NCI-H748 (cell line): ENCODE measurements around the gene OBI1.

ENCODE experiments used
- DNase-seq: peaks from one replicate; lab custom pipeline; 2025; ENCODE audit not compliant: unreplicated experiment; lab: John Stamatoyannopoulos, UW

OBI1 gene, protein sequence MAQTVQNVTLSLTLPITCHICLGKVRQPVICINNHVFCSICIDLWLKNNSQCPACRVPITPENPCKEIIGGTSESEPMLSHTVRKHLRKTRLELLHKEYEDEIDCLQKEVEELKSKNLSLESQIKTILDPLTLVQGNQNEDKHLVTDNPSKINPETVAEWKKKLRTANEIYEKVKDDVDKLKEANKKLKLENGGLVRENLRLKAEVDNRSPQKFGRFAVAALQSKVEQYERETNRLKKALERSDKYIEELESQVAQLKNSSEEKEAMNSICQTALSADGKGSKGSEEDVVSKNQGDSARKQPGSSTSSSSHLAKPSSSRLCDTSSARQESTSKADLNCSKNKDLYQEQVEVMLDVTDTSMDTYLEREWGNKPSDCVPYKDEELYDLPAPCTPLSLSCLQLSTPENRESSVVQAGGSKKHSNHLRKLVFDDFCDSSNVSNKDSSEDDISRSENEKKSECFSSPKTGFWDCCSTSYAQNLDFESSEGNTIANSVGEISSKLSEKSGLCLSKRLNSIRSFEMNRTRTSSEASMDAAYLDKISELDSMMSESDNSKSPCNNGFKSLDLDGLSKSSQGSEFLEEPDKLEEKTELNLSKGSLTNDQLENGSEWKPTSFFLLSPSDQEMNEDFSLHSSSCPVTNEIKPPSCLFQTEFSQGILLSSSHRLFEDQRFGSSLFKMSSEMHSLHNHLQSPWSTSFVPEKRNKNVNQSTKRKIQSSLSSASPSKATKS

DNA sequence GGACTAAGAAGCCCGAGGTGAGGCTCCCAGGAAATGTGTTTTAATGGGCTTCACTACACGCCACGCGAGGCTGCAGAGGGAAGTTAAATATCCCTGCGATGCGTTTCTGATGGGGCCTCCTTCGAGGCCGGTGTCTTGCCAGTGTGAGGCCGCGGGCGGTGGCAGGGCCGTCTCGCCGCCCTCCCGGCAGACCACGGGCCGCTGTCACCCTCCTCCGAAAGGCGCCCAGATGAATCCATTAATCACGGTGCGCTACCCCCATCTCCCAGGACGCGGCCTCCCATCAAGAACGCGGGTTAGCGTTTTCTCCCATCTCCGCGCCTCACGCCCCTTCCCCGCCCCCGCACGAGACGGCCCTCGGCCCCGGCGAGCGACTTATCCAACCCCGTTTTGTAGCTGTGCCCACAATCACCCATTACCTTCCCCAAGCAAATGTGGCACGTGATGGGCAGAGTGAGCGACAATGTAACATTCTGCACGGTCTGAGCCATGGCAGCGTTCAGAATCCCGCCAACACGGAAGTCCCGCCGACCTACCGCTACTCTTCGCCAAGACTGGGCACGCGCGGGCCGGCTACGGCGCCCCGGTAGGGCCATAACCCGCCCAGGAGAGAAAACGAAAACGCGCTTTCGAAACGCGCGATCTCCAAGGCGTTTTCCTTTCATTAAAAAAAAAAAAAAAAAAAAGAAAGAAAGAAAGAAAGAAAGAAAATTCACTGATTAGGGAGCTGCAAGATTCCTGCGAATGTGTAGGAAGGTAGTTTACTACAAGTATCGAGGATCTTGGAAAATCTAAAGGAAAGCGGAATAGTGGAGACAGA is at the start of gene OBI1:
Gene OBI1, minus strand, starts transcription at position 526 of the 820 bp plus-strand sequence. Its CDS starts 35 bp downstream, at position 491.
- peak; percentile 96 for DNase-seq

DNA sequence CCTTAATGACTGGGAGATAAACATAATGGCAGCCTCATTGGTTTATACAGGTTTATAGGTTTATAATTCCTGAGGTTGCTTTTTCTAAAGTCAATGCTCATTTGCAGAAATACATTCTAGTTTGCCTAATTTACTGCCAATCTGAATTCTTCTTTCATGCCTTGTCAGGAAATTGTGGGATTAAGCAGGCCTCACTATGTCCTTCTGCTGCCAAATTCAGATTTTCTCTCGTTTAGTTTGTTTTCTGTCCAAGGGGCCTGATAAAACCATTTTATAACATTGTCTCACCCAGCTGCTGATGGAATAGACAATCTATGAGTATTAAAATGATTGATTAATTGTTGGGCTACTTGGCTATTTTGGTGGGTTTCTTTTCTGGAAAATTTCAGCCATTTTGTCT is 42.4 kb upstream of the OBI1 start:
- no peak for DNase-seq

DNA sequence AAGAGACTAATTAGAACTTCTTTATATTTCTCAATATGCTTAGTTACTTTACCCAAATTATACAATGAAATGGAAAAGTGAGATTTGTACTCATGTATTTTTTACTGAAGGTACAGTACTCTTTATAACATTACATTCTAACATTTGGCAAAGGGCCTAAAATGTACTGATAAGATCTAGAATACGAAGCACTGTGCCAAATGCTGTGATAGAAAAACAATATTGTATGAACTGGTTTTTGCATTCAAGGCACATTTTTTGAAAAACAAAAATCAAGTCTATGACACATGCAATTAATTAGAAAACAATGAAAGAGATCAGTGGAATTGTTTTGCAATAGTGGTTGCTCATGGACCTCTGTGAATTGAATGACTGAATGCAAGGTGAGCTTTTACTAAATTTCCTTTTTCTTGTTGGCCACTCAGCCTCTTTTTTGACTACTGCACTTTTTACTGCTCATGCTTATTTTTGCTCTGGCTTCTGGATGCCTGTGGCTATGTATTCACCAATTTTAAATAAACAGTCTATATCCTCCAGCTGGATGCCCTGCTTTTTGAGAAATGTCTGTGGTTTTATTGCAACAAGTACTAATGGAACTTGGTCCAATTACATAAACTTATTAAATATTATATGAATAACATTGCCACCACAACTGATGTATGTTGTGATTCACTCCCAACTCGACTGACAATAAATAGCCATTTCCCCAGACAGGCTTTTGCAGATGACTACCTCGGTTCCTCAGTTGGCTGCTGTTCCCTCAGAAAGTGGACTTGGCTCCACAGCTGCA is 41.4 kb upstream of the OBI1 start:
- DNase-seq, result no peak

DNA sequence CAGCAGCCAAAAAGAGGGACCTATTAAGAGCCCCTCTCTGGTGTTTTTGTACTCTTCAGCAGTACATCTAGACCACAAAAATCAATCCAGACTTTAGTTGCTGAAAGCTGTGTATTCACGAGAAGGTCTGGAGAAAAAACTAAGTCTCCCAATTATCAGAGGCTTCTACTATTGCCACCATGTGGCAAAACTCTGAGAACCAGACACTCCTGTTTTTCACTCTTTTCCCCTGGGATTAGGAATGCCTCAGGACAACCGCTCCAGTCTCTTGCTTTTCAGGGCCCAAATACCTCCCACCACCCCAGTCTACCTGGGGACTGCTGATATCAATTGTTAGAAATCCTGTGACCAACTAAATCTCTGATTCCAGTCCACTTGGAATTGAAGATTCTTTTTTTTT is 30.1 kb upstream of the OBI1 start:
- DNase-seq, result no peak

DNA sequence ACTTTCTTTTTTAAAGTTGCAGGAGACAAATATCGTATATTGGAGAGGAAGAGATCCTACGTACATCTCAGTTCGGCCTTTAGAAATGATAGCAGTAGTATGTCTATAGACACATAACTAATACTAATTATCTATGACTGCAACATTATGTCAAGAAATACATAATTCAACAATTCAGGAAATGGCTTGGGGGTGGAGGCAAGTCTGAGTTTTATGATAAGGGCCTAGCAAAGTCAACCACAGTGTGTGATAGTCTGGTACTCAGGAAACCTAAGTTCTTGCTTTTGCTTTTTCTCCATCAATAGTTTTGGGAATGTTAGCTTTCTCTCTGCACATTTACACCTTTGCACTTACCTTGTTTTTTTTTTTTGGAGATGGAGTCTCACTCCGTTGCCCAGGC is 27.5 kb upstream of the OBI1 start:
- DNase-seq, result no peak

DNA sequence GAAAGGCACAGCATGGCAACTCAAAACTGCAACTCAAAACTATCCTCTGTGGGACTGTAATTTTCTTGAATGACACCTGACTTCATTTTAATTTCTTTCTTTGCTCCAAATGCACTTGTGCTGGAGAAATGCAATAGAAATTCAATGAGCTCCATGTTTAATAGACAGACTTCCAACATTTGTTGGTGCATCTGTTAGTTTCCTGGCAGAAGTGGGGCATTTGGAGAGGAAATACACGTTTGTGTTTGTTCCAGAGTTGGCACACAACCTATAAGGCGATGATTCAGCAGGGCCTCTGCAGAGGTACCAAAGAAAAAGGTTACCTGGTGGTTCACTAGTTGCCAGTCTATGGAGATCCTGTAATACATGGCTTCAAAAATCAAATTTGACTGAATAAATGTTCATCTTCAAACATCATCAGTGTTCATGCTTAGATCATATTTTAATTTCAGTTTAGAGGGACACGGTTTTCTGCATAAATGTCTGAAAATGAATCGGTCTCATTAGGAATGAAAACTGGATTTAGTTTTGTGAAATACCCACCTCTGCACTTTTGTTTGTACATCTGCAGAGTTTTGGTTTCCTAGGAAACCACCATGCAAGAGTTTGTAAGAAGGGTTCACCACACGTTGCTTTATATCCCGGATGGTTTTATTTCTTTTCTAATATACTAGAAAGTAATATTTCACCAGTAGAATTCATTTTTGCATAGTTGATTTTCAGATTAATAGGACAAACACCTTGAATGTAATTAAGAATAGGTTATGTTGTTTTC is 21.8 kb upstream of the OBI1 start:
- DNase-seq, result peak; percentile 67

DNA sequence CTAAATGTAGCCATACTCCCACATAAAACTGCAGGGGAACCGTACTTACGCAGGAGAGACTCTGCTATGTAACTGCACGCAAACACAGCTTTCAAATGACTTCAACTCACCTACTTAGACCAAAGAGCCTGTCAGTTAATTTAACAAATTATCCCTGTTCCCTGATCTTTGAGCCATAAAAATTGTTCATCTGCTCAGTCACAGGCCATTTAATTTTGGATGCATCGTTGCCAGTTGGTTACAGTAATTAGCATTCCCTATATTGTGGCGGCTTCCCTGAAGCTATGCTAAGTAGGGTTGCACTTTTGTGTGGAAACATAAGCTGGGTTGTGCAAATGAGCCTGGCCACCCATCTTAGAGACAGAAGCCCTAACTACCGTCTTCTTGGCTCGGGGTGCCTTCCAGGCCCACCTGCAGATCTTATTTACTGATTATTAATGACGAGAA is 21.2 kb upstream of the OBI1 start:
- peak; percentile 69 for DNase-seq

DNA sequence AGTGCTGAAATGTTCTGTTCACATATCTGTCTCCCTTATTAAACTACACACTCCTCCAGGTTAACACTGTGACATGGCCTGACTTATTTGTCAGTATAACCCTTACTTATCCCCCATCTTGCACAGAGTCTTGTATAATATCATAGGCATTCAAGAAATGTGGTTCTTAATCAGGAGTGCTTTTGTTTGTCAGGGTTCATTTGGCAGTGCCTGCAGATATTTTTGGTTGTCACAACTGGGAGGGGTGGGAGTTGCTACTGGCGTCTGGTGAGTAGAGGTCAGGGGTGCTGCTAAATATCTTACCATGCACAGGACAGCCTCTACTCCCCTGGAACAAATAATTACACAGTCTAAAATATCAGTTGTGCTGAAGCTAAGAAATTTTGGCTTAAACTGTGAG is 20.4 kb upstream of the OBI1 start:
- no peak for DNase-seq

DNA sequence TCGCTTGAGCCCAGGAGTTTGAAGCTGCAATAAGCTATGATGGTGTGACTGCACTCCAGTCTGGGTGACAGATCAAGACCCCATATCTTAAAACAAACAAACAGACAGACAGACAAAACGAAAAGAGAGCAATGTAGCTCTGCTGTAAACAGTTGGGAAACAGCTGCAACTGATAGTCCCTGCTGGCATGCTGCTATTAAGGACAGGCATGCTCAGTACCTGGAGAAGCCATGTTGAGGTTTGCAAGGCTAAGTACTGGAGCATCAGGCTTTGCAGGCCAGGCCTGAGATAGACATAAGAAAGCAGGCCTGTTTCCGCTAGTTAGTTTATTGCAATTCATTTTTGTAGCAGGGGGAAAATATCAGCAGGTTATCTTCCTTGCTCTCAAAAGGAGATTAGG is 16.2 kb upstream of the OBI1 start:
- DNase-seq, result no peak

DNA sequence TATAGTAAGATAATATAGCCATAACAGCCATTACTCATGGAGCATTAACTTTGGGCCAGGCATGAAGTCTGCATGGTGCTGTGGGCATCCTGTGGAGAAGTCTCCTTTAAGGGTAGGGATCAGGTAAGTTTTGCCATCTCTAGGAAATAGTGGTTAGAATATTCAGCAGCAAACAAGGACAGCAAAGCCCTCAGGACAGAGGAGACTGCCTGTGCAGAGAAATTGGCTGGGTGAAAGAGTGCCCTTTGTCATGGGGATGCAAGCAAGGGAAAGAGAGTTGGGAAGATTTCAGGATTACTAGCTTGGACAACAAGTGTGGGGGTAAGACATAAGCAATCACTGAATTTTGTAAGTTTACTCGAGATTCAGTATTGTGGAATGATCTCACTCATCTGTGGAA is 15.7 kb upstream of the OBI1 start:
- no peak for DNase-seq

DNA sequence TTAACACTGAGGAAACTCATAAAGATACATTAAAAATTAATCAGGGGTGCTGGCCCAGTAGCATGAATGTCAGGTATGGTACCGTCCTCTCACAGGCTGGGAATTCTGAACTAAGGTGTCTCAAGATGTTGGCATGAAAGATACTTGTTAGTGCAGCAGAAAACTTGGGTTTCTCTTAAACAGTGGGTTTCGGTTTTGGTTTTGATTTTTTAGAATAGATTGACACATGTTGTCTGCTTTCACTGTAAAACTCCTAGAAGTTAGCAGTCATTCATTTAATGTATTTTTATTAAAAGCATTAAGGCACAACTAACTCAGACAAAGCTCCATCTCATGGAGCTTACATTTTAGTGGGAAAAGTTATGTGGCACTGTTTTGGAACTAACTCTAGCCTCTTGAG is 3.5 kb upstream of the OBI1 start:
- no peak for DNase-seq

DNA sequence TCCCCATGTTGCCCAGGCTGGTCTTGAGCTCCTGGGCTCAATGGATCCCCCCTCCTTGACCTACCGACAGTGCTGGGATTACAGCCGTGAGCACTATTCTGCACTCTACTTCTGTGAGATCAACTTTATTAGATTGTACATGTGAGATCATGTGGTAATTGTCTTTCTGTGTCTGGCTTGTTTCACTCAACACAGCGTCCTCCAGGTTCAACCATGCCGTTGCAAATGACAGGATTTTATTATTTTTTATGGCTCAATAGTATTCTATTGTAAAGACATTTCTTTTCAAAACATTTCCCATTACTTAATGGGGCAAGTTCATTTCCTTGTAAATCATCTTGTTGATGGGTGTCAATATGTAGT is 1.5 kb upstream of the OBI1 start:
- no peak for DNase-seq

DNA sequence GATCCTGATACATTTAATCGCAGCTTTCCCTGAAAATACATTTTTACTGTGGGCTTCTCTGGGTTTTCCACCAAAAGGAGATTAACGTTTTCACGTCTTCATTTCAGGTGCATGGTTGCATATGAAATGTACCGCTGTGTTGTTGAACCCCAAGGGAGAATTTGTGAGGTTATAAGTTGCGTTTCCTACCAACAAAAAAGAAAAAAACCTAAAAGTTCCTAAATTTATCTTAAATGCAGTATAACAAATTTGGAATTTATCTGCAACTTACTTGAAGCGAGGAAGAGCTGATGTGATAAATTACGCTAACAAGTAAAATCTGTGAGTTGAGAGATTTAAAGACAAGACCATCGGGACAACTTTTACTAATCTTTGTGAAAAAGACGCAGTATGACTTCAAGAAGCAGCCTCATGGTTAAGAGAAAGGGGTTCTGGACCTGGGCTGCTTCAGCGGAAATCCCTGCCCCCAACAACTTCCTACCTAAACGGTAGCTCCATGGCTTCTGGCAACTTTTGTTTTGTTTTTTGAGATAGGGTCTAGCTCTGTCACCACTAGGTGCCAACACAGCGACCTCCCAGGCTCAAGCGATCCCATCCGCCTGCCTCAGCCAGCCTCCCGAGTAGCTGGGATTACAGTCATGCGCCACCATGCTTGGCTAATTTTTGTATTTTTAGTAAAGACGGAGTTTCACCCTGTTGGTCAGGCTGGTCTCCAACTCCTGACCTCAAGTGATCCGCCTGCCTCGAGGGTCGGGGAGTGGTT is 958 bp upstream of the OBI1 start:
- DNase-seq, result peak; percentile 8

DNA sequence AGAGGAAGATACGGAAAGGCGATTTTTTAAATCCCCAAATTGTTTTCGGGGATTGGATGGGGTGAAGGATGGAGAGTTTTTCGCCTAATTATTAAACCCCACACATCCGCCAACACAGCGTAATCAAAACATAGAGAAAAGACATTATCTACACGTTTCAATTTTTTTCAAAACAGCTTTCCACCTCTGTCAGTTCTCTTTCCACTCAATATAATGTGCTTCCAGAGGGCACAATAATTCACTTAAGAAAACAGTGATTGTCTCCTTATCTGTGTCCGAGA is 435 bp upstream of the OBI1 start:
- peak; percentile 48 for DNase-seq

DNA sequence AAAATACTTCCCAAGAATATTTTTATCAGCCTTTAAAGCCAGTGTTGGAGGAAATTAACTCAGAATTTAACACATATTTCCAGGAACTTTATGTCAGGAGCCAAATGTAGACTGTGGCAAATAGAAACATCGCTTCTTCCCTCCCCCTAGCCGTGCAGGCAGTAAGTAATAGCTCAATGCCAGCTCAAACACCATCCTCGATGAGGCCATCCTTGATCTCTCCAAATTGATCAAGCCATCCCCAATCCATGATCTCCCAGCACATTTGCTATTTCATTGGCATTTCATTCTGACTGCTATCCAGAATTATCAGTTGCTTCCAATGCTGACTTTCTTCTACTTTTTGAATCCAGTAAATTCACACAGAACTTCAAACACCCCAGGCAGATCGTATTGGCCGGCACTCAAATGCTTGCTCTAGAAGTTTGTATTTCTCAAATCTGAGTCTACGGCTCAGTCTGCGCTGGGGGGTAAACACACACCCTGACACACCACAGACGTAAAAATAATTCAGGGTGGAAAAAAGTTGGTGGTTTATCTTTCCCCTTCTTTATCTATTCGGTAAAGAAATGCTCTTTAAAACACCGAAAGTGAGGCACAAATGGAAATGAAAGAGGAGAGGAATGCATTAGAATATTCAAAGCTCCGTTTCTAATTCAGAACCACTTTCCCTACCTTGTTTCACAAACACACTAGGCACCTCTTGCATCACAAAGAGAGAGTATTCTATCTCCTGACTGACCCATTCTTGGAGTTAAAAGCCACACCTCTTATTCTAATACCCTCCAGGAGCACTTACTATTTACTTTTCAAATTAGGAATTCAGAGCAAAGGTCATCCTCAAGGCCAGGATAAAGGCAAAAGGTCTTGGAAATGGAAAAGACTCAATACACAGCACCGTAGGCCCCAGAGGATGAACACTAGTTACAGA is 991 bp downstream of the OBI1 start:
- DNase-seq, result peak; percentile 19

DNA sequence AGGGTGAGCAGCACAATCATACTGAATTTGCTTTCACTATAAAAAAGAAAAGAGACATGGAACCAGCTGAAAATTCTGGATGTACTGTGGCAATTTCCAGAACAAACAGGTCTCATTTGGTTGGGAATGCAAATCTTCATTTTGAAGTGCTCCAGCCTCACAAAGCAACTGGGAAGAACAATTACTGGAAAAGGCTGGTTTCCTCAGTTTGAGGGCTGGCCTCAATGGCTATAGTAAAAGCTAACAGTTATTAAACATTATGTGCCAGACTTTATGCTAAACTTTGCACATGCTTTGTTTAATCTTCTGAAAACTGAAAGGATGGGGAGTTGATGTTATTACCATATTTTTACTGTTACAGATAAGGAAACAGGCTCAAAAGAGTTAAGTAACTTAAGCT is 3.0 kb downstream of the OBI1 start:
- no peak for DNase-seq

DNA sequence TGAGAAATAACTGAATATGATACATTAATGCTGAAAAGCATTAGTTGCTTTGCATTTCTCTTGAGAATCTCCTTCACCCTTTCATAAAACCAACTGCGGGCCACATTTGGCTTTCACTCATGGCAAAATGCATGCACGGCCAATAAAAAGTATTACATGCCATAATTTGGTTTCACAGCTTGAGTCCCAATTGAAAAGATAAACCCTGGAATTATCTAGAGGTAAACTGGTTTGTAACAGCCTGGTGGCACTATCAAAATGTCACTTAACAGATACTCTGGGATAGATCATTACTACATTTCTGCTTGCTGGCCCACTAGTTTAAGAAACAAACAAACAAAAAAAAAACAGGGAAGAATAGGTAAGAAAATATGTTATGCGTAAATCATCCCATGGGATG is 3.9 kb downstream of the OBI1 start:
- no peak for DNase-seq

DNA sequence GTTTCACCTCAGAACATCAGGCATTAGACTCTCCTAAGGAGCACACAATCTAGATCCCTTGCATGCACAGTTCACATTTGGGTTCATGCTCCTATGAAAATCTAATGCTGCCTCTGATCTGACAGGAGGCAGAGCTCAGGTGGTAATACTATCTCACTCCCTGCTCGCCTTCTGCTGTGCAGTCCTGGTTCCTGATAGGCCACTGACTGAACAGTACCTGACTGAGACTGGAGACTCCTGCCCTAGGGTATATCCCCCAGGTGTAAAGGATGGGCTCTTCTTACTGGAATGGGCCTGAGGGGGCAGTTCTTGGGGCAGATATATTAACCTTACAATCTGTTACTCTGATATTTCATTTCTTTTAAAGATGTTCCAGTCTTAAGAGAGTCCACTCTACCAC is 6.3 kb downstream of the OBI1 start:
- no peak for DNase-seq

DNA sequence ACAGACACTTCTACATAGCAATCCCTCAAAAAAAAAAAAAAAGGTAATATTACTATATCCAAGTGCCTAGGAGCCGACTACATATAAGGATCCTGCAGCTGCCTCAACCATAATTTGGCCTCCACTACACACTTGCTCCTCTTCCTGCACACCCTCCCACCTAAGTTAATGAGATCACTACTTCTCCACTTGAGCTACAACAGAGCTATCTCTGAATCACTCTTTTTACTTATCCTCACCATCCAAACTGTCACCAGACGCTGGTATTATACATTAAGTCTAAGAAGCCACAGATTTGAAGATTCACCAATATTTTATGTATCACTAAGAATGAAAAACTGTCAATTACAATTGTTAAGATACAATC is 8.3 kb downstream of the OBI1 start:
- DNase-seq, result no peak
